Measurements from ENCODE around the gene VPS26C. TPM values are rescaled to one million over a fixed set of nuclear protein-coding genes. Genes with fewer than 3 reads are reported as not detected.
A peak's percentile ranks its signal among the peaks of the same experiment; 100 is the strongest.

VPS26C gene
- total and polyA plus RNA-seq, 2 of the 13 experiments (the other 11 are each of a cell fraction or from before 2014, with no cell fraction given): 30.3 to 39.7 TPM

DNA sequence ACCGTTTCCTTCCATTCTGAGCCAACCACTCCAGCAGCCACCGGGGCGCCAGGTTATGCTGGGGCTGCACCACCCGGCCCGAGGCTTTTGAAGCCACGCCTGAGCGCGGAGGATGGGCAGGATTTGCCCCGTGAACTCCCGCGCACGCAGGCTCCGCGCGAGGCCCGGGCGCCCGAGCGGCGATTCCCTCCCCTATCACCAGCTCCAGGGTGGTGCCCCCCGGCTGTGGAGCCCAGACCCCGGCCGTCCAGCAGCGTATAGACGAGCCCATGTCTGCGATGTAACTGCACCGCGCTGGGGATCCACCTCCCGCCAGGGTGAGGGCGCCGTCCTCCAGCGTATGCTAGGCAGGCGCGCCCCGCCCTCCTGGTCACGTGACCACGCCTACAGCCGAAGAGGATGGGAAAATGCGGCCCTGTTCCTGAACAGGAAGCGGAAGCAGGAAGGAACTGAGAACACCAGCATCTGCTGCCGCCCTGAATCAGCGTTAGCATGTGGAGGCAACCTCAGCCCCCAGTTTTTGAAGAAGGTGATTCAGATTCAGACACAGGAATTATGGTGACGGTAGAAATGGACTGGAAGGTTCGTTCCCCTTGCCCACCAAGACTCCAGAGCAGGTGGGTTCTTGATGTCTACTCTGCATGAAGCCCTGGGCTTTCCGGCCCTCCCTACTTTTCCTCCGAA is 46.0 kb downstream of the VPS26C start (continued):
- peak; percentile 74; the same call in 1 of the 2 replicates for TF ChIP-seq ZNF710 (CRISPR knock-in tag; IDR thresholded peaks at IDR 0.05; ENCODE audit: borderline replicate concordance)
- no peak for TF ChIP-seq NR2F2 (IDR thresholded peaks at IDR 0.05; ENCODE audit: borderline replicate concordance, low read depth)
- TF ChIP-seq KLF9 (CRISPR knock-in tag; IDR thresholded peaks at IDR 0.05; ENCODE audit: low read depth): peak; percentile 51; the same call in 1 of the 2 replicates
- TF ChIP-seq HNRNPL (IDR thresholded peaks at IDR 0.05; ENCODE audit: low read depth, low read length): no peak
- no peak for TF ChIP-seq ZBTB1 (CRISPR knock-in tag; IDR thresholded peaks at IDR 0.05; ENCODE audit: borderline replicate concordance)
- no peak for TF ChIP-seq ZNF3 (CRISPR knock-in tag; IDR thresholded peaks at IDR 0.05)
- TF ChIP-seq SMAD9 (CRISPR knock-in tag; IDR thresholded peaks at IDR 0.05): no peak
- no peak for TF ChIP-seq CENPX (CRISPR knock-in tag; IDR thresholded peaks at IDR 0.05)
- TF ChIP-seq BRCA1 (CRISPR knock-in tag; IDR thresholded peaks at IDR 0.05): peak; percentile 81
- TF ChIP-seq RFXANK (CRISPR knock-in tag; IDR thresholded peaks at IDR 0.05): no peak
- TF ChIP-seq TAF15 (IDR thresholded peaks at IDR 0.05; ENCODE audit: low read depth, low read length, poor library complexity, severe bottlenecking): no peak
- 0 out of 2 replicates have a peak, but pooled peaks have one; percentile 30 for TF ChIP-seq ZBTB42 (CRISPR knock-in tag; IDR thresholded peaks at IDR 0.05)
- TF ChIP-seq GPN1 (CRISPR knock-in tag; IDR thresholded peaks at IDR 0.05; ENCODE audit: borderline replicate concordance): no peak
- TF ChIP-seq TCF7 (IDR thresholded peaks at IDR 0.05; ENCODE audit: low read depth): no peak
- peak; percentile 94 for TF ChIP-seq ZNF446 (CRISPR knock-in tag; IDR thresholded peaks at IDR 0.05)
- TF ChIP-seq JARID2 (CRISPR knock-in tag; IDR thresholded peaks at IDR 0.05; ENCODE audit: insufficient replicate concordance): peak; percentile 45
- TF ChIP-seq, protein P1, sequence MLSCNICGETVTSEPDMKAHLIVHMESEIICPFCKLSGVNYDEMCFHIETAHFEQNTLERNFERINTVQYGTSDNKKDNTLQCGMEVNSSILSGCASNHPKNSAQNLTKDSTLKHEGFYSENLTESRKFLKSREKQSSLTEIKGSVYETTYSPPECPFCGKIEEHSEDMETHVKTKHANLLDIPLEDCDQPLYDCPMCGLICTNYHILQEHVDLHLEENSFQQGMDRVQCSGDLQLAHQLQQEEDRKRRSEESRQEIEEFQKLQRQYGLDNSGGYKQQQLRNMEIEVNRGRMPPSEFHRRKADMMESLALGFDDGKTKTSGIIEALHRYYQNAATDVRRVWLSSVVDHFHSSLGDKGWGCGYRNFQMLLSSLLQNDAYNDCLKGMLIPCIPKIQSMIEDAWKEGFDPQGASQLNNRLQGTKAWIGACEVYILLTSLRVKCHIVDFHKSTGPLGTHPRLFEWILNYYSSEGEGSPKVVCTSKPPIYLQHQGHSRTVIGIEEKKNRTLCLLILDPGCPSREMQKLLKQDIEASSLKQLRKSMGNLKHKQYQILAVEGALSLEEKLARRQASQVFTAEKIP (CRISPR knock-in tag; IDR thresholded peaks at IDR 0.05; ENCODE audit: borderline replicate concordance): no peak
- peak; percentile 79; the same call in 1 of the 2 replicates for TF ChIP-seq ZNF704 (CRISPR knock-in tag; IDR thresholded peaks at IDR 0.05; ENCODE audit: borderline replicate concordance)
- no peak for TF ChIP-seq KLF6 (CRISPR knock-in tag; IDR thresholded peaks at IDR 0.05)
- TF ChIP-seq MED1 (CRISPR knock-in tag; IDR thresholded peaks at IDR 0.05): peak; percentile 82
- TF ChIP-seq SRF (IDR thresholded peaks at IDR 0.05; ENCODE audit: low read depth, low read length): no peak
- TF ChIP-seq MZF1 (CRISPR knock-in tag; IDR thresholded peaks at IDR 0.05; ENCODE audit: borderline replicate concordance): no peak
- 0 out of 2 replicates have a peak, but pooled peaks have one; percentile 80 for TF ChIP-seq ZNF275 (CRISPR knock-in tag; IDR thresholded peaks at IDR 0.05; ENCODE audit: borderline replicate concordance)
- TF ChIP-seq ZNF350 (CRISPR knock-in tag; IDR thresholded peaks at IDR 0.05; ENCODE audit: borderline replicate concordance, low read depth): peak; percentile 91

Data from HepG2 (cell line).